B cell (primary cell): ENCODE data around the gene C3AR1.

Source experiments
- CTCF ChIP-seq: fragments of 200-600 bp; IDR thresholded peaks from one replicate; pipeline ENCODE4 v1.8.0; 2022; ENCODE audit warnings: antibody characterized with exemption, mild to moderate bottlenecking
- EZH2 ChIP-seq: IDR thresholded peaks from 2 replicates; pipeline ENCODE4 v1.6.1; 2012; ENCODE audit warnings: borderline replicate concordance, low read depth, mild to moderate bottlenecking, moderate library complexity, low read length; ENCODE audit not compliant: insufficient read depth, poor library complexity, severe bottlenecking

DNA sequence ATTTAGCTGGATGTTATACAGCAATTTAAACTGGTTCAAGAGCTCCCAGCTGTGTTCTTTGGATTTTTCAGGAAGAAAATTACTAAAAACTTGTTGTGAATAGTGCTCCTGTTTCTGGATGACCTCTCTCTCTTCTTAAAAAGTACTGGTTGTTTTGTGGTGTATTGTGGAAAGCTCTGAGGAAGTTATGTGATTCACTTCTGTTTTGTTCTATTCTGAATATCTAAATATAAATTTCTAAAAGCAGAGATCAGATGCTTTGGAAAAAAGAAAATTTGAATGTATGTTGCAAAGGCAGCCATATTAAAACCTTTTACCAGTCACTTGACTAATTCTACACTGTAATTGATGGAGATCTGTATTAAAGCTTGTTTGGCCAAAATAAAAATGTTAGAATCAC, 3.4 kb upstream of the C3AR1 start:
- TF ChIP-seq EZH2 (no peak), CTCF (no peak)
